H54 (cell line): ENCODE measurements around the gene ATP4B.
"Not testable (repeated sequence)": the region's sequence is repeated elsewhere in the genome, so short reads cannot be mapped to it uniquely, and the experiment has no call there.

ENCODE experiments used
- DNase-seq: peaks from one replicate; pipeline ENCODE4 v3.0.0; 2011; ENCODE audit warnings: low spot score, mixed read lengths; ENCODE audit not compliant: insufficient read length
- FAIRE-seq: peaks from 3 replicates; lab custom pipeline; 2011; peaks lifted over from hg19 to GRCh38; lab: Jason Lieb, UNC
- POLR2A ChIP-seq: IDR thresholded peaks from 2 replicates; pipeline ENCODE4 v1.6.1; 2011; ENCODE audit warnings: low read depth, mild to moderate bottlenecking, low read length

ATP4B gene

DNA sequence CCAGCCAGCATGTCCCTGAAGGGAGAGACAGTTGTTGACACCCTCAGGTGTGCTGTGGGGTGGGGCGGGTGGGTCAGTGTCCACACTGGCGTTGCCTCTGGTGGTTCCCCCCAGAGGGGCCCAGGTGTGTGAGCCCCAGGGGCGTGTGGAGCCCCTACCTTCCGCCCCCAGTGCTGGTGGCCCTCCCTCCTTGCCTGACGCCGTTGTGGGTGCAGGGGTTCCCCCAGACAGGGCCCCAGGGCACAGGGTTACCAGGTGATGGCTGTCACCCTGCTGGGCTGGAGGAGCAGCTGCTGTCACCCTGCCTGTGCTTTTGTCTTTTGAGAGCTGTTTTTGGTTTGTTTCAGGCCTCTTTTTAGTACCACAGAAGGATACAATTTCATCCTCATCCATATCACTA lies 27.2 kb downstream of the ATP4B start:
- TF ChIP-seq POLR2A = no peak
- no peak for DNase-seq
- no peak for FAIRE-seq

DNA sequence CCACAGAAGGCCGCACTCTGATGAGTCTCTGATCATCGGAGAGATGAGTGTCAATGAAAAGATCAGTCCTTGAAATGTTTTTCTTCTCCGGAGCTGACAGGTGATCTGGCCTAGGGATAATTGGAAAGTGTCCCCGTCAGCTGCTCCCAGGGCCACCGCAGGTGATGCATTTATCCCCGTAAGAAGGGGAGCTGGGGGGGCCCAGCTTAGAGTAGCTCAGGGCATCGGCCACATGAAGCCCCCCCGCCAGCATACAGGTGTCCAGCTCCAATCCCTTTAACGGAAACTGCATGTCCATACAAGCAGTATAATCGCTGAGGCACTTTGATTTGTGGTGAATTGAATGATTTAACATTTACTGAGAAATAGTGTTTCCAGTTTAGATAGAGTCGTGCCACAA lies 27.7 kb downstream of the ATP4B start:
- no peak for TF ChIP-seq POLR2A
- FAIRE-seq = no peak
- DNase-seq = no peak

DNA sequence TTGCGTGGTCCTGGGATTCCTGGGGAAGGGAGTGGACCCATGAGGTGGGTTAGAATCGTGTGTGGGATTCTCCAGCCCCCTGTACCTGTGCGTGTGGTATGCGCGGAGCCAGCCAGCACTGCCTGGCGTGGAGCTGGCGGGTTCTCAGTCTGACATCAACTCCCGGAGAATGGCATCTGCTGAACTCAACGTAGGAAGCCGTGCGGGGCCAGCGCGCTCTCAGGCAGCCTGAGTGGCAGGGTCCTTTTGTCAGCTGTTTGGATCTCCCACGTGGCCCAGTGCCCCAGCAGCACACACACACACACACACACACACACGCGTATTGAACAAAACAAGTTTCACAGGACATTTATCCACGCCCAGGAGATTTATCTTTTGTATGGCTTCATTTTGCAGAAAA lies 28.1 kb downstream of the ATP4B start:
- DNase-seq = no peak
- FAIRE-seq = no peak
- TF ChIP-seq POLR2A = no peak

DNA sequence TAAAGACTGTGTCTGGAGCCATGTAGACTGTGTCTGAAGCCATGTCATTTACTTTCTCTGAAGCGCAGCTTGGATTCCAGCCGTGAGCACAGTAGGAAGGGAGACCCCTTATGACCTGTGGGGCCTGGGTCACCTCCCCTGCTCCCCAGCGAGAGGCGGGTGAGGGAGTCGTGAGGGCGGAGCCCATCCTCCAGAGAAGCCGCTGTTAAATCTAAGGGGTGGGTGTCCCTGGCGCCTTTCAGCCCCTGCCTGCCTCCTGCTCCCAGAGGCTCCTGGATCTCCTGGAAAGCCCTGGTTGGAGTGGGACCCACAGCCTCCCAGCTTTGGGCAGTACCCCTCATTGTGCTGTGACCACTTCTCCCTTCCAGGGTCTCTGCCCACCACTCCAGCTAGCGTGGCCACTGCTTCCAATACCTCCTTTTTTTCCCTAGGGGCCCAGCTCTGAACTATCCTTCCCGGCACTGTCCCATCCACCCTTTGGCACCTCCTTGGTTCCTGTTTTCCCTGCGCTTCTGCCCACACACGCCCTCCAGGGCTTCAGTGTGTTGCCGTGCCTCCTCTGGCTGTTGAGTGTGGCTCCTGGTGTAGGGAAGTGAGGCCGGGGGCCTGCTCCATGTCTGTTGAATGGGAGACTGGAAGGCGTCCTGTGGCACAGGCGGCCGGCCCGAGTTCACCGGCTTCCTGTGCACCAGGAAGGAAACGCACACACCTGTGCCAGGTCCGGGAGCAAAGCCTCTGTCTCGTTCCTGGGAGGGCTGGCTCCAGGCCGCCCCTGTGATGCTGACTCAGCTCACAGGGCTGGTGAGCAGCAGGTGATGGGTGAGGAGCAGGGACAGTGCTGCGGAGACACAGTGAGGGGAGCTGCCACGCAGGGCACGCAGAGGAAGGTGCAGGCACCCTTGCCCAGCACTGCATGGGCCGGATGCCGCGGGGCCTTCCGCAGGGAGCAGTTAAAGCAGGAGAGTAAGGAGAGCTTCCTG lies 29.4 kb downstream of the ATP4B start:
- no peak for DNase-seq
- TF ChIP-seq POLR2A = no peak
- FAIRE-seq = no peak

DNA sequence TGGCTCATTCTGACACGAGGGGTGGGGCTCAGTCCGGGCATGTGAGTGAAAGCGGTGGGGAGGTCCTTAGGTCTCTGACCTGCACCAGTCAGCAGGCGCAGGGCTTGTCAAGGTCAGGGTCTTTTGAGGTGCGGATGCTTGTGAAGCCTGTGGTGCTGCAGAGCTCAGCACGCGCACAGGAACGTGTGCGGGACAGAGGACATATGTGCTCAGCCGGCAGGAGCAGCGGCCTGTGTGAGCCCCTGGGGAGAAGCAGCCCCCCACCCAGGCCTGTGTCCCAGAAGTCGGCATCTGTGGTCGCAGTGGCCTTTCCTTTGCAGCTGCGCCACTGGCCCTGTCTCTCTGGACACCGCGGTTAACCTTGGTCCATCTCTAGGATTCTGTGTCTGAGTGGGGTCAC lies 30.9 kb downstream of the ATP4B start:
- no peak for FAIRE-seq
- DNase-seq = no peak
- TF ChIP-seq POLR2A = no peak

DNA sequence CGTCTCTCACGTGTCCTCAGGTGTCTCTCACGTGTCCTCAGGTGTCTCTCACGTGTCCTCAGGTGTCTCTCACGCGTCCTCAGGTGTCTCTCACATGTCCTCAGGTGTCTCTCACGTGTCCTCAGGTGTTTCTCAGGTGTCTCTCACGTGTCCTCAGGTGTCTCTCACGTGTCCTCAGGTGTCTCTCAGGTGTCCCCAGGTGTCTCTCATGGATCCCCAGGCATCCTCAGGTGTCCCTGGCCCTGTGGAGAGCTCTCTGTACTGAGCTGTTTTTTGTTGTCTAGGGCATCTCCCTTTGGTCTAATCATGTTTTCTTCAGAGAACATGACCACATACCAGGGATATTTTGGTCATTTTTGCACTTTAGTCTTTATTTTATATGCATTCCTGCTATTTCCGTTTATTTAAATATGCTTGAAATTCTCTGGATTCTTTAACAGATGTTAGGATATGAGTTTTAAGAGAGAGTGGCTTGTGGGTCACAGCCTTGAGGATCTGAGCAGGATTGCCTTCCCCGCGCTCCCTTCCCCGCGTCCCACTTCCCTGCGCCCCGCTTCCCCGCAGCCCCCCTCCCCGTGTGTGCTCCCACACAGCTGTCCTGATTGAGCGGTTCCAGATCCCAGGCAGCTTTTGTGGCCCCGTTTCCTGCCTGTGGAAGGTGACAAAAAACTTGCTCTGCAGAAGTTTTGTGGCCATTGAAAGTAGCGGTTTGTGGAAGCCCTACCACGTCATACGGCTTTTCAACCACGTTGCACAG lies 31.9 kb downstream of the ATP4B start:
- FAIRE-seq = no peak
- DNase-seq = no peak
- no peak for TF ChIP-seq POLR2A

DNA sequence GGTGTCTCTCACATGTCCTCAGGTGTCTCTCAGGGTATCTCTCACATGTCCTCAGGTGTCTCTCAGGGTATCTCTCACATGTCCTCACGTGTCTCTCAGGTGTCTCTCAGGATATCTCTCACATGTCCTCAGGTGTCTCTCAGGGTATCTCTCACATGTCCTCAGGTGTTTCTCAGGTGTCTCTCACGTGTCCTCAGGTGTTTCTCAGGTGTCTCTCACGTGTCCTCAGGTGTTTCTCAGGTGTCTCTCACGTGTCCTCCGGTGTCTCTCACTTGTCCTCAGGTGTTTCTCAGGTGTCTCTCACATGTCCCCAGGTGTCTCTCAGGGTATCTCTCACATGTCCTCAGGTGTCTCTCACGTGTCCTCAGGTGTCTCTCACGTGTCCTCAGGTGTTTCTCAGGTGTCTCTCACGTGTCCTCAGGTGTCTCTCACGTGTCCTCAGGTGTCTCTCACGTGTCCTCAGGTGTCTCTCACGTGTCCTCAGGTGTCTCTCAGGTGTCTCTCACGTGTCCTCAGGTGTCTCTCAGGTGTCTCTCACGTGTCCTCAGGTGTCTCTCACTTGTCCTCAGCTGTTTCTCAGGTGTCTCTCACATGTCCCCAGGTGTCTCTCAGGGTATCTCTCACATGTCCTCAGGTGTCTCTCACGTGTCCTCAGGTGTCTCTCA lies 33.2 kb downstream of the ATP4B start:
- not testable (repeated sequence) for FAIRE-seq, DNase-seq

DNA sequence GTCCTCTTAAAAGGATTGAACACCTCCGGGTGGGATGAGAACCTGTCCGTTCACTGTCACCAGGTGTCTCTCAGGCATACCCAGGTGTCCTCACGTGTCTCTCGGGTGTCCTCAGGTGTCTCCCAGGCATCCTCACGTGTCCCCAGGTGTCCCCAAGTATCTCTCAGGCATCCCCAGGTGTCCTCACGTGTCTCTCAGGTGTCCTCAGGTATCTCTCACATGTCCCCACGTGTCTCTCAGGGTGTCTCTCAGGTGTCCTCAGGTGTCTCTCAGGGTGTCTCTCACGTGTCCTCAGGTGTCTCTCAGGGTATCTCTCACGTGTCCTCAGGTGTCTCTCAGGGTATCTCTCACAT lies 33.8 kb downstream of the ATP4B start:
- FAIRE-seq (no peak), DNase-seq (no peak)
- no peak for TF ChIP-seq POLR2A

DNA sequence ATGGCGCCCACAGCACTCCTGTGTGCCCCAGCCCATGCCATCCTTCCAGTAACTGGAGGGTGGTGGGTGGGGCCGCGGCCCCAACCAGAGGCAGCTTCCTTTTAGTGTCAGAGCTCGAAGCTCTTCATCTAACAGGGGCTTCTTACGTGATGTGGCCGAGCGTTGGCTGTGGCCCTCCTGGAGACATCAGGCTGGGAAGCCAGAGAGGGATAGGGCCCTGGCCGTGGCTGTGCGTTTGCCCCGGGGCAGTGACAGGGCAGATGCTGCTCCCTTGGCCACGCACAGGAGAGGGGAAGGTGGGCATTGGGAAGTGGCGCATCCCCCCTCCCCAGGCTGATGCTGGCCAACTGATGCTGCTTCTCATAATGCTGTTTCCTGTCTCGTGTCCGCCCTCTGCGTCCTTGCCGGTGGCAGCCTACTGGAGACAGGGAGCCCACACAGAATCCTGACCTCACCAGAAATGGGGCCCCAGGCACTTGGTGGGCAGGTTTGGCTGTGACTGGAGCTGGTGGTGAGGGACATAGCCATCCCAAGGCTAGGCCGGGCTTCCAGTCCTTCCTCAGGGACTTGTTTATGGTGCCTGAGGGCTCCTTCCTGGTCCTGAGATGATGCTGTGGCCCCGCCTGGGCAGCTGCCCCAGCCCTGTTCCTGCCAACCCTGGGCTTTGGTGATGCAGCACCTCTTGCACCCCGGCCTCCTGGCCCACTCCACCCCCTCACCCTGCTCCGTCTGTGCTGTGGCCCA lies 34.3 kb downstream of the ATP4B start:
- DNase-seq (peak; percentile 48), FAIRE-seq (no peak)
- no peak for TF ChIP-seq POLR2A

DNA sequence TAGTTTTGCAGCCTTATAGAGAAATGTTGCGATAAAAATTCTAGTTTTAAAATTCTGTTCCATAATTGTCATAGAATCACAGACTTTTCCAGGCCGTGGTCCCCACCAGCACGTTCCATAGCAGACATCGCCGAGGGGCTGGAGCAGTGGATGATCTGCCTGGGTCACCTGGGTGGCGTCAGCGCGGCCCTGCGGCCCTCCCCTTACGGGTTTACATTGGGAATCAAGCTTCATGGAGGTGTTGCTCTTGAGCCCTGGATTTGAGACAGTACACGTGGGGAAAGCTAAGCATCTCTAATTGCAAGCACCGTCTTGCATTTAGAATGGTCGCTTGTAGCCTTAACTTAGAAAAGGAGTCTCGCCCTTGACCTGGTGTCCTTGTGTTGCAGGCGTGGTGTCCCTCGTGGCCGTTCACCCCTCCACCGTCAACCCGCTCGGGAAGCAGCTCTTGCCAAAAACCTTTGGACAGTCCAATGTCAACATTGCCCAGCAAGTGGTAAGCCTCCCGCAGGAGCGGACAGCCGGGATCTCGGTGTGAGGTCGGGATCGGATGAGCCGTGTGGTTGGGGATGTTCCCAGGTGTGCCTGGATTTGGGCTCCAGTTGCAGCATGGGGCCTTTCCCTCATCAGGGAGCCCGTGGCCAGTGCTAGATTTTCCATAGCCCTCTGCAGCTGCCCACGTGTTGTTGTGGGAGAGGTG lies 35.1 kb downstream of the ATP4B start:
- DNase-seq = no peak
- TF ChIP-seq POLR2A = no peak
- FAIRE-seq = no peak

DNA sequence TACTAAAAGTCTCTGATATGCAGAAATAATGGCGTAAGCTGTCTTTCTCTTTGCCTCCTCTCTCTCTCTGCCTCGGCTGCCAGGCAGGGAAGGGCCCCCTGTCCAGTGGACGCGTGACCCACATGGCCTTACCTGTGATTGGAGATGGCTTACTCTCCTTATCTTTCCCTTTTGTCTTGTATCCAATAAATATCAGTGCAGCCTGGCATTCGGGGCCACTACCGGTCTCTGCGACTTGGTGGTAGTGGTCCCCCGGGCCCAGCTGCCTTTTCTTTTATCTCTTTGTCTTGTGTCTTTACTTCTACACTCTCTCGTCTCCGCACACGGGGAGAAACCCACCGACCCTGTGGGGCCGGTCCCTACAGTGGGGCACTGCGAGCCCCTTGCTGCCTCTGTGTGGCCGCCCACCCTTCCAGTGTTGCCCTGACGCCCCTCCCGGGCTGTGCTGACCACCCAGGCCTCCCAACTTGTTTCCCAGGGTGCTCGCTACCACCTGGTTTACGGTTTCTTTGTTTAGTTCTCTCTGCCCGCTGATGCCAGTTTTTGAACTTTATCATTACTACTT lies 35.9 kb downstream of the ATP4B start:
- not testable (repeated sequence) for DNase-seq, FAIRE-seq

DNA sequence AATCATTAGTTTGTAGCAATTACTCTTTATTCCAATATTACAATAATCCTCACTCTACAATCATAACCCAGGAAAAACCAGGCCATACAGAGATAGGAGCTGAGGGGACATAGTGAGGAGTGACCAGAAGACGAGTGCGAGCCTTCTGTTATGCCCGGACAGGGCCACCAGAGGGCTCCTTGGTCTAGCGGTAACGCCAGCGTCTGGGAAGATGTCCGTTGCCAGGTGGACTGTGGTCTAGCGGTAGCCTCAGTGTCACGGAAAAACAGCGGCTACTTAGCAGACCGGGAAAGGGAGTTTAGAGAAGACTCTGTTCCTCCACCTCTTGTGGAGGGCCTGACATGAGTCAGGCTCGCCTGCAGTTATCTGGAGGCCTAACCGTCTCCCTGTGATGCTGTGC lies 36.5 kb downstream of the ATP4B start:
- DNase-seq = not testable (repeated sequence)

DNA sequence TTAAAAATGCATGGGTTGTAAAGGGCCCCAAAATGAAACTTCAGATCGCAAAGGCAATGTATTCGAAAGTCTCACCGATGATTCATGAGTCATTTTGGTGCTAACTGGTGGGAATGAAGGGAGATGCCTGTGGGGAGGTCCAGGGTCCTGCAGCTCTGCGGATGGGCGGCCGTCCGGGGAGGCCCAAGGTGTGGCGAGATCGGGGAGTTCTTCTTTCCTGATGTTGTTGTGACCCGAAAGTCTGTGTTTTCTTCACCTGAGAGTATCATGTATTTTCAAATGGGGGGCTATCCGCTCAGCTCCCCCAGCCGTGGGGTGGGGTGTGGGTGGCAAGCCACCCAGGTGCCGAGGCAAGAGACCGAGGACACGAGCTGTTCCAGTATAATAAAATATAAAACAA lies 37.0 kb downstream of the ATP4B start:
- DNase-seq (no peak), FAIRE-seq (no peak)
- TF ChIP-seq POLR2A = no peak

More for the DNA sequence above, 36.5 kb downstream of the ATP4B start:
- not testable (repeated sequence) for FAIRE-seq
